ELR (cell line): ENCODE data around the gene CTIF.

ENCODE experiments used
- DNase-seq: peaks from one replicate; pipeline ENCODE4 v3.0.0-alpha.2; 2015; ENCODE audit warnings: low read depth

The CTIF gene

DNA sequence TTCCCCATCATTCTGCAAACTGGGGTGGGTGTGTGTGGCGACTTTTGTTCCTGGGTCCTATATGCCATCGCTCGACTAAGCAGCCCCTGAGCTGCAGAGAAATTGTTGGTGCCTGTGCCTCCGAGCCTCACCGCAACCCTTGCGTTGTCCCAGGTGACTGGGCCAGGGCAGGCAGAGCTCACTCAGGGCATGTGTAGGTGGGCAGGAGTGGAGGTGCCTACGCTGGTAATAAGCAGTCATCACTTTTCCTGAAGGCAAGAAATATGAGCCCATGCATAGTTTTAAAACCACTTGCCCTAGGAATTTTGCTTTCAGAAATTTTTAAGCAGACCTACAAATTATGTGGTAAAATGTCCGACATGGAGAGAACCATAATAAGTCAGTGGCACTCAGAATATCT lies 214.1 kb downstream of the CTIF start:
- no peak for DNase-seq

DNA sequence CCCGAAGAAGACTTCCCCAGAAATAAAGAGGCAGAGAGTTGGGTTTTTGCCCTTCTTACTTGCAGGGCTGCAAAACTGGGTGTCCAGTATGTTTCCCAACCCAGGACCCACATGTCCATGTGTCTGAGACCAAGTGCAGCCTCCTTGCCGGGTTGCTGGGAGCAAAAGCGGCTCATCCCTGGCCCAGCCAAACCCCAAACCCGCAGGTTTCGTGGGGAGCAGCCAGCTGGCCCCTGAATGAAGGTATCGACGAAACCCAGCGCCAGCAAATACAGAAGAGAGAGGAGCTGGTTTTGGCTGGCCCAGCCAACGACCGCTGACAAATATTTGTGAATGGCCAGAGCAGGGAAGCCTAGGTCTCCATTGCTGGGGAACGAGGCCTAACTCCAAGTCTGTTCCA lies 214.9 kb downstream of the CTIF start:
- DNase-seq = no peak

DNA sequence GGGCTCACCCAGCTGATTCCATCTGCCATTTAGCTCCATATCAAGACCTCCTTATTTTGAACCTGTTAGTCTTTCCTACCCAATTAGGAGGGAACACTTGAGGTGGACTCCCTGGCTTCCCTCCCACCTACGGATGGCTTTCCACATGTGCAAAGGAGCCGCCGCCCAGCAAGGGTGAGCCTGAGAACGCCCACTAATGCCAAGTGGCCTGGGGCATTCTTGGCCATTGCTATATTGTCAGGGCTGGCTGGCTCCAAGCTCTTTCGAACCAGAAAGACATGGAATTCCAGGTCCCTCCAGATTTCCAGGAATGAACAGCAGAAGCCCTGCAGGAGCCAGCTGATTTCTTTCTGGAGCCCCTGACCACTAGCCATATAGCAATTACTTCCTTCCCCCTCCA lies 215.7 kb downstream of the CTIF start:
- DNase-seq = no peak

DNA sequence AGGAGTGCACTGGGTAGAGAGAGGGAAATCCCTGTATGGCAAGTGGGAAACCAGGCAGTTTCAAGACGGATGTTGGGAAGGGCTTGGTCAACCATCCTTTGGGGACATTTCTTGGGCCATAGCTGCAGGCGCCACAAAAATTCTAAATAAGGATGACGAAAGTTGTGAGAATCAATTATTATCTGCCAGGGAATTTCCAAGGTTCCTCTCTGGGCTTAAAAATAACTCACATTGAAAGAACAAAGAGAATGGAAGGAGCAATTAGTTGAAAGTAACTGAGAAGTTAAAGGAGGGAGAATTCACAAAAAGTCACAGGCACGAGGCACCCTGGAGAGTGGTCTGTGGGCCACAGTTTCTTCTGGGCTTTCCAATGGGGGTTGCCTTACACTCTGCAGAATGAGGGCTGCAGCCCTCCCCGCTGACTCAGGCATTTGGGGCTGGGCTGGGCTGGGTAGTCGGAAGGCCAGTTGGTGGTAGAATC lies 216.2 kb downstream of the CTIF start:
- DNase-seq = no peak

DNA sequence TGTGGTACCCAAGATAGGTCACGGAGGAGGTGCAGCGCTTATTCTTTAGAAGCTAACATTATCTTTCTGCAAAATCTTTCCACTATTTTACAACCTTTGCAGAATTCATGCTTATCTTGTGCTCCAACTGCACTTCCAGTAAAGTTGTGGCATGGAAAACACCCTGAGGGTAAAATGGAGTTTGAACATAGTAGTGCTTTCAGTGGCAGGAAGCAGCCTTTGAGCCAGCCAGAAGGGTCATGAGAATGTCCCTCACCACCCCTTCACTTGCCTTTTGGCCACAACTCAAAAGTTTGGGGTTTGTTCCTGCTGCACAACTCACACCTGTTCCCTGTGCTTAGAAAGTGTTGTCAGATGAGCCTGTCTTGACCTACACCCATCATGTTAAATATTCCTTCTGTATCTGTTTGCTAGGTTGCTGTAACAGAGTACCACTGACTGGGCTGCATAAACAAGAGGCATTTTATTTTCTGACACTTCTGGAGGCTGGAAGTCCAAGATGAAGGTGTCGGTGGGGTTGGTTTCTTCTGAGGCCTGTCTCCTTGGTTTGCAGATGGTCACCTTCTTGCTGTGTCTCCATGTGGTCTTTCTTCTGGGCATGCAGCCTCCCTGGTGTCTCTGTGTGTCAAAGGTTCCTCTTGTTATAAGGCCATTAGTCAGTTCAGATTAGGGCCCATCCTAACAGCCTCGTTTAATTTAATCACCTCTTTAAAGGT lies 217.8 kb downstream of the CTIF start:
- DNase-seq = no peak

DNA sequence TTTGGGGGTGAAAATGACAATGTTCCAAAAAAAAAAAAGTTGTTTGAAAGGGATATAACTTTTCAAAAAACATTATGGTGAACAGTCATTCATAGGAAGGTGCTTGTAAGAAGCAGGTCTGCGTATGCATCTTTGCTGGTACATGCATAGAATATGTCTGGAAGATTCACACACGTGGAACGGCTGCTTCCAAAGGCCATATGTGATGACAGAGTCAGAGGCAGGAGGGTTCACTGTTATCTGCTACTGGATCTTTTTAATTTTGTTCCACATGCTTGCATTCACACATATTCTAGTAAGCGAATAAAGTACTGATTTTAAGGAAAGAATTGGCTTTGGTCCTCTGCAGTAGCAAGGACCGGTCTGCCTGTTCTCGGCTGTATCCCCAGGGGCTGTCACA lies 218.5 kb downstream of the CTIF start:
- no peak for DNase-seq

DNA sequence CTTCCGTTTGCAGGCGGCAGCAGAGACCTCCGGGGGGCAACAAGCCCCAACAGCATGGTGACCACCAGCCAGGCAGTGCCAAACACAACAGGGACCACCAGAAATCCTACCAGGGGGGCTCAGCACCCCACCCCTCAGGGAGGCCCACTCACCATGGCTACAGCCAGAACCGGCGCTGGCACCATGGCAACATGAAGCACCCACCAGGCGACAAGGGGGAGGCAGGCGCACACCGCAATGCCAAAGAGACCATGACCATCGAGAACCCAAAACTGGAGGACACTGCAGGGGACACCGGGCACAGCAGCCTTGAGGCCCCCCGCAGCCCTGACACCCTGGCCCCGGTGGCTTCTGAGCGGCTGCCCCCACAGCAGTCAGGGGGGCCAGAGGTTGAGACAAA lies 219.1 kb downstream of the CTIF start:
- DNase-seq = no peak

DNA sequence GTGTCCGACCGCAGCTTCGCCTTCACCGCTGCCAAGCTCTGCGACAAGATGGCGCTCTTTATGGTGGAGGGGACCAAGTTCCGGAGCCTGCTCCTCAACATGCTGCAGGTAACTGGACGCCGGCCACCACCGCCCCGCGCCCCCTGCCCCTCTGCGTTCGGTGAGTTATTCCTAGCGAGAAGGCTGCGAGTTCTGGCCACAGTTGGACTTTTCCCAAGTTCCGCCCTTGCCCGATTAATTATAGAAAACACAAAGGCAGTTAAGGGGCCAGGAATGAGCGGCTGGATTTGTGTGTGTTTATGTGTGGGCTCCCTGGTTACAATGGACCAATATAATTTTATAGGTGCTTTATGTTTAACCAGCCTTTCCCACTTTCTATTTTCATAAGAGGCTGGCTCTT lies 222.8 kb downstream of the CTIF start:
- DNase-seq = no peak

DNA sequence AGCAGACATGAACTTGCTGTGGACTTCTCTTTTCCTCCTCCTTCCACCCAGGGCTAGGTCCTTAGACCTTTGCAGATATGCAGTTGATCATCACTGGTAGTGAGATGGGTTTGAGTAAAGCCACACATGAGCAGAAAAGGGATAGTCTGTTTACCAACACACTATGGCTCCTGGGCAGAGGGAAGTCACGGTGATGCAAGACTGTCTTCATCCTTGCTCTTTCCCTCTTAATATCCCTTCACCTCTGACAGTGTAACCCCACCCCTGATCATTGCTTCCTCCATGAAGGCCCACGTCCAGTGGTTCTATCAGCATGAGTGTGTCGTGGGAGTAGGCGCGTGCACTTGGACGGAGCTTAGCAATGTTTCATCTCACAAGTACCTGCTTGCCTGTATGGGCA lies 223.2 kb downstream of the CTIF start:
- DNase-seq = no peak

DNA sequence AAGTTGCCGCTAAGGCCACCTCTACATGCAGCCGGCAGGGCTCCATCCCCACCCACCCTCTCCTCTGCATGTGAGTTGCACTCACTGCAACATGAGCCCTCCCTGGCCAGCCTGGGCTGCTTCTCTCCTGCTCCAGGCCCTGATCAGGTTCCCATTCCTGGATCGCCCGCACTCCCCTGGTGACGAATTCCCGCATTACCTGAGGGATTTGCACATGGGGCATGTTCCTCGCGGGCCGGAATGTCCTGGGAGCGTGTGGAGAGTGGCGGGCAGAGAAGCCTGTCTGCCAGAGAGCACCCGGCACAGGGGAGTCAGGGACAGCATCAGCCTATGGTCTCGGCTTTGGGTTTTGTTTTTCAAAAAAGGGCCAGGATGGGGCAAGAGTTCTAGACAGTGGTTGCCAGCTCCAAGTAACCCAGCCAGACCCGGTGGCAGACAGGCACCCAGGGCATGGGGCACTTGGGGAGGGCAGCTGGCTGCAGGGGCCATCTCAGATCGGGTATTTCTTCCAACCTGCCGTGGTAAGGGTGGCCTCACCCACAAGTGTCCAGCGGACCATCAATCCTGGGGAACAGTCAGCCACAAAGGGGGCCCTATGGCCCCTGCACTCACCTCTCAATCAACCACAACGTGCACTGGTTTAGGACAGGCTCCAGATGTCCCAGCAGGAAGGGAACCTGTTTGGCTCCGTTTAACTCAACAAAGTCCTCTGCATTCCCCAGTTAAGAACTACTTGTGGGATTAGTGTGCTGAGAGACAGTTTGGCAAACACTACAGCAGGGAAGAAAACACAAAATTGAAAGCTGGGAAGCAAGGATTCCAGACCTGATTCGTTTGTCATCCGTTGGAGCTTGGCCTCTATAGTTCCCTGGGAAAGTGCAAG lies 224.2 kb downstream of the CTIF start:
- DNase-seq = no peak

DNA sequence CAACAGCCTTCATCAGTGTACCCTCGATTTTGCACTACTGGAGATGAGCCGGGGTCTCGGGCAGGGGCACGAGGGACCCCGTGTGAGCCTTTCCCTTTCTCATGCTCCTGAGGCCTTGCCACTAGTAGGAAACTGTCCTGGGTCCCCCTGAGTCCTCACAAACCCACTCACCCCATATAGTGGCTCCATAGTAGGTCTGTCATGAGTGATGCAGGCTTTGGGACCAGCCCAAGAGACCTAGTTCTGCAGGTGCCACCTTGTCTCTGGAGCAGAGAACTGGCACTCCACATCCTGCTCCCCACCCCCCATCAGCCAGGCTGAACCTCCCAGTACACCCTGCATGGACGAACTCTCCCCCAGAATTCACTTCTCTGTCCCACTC lies 224.9 kb downstream of the CTIF start:
- no peak for DNase-seq

DNA sequence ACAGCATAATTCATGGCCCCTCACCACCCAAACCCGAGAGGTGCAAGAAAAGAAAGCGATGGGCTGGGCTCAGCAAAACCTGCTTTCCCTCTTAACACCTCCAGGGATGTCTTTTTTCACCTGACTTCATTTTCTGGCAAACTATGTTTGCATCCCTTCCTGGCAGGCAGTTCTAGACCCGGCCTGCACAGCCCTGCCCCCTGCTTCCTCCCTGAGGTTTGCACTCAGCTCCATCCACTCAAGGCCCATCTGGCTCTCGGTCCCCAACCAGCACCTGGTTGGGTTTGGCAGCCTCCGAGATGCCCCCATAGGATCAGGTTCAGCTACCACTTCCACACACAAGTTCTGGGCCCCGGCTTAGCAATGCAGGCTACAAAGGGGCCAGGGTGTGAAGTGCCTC lies 226.2 kb downstream of the CTIF start:
- DNase-seq = no peak

DNA sequence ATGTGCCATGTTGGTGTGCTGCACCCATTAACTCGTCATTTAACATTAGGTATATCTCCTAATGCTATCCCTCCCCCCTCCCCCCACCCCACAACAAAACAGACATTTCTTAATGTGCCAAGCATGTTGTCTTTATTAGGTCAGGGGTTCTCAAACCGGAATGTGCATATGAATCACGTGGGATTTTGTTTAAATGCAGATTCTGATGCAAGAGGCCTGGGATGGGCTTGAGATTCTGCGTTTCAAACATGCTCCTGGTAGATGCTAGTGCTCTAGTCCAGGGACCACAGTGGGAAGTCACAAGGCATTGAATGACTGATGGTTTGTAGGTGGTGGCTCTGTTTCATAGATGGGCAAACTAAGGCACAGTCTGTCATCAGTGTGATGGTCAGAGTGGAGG lies 227.2 kb downstream of the CTIF start:
- DNase-seq = no peak

DNA sequence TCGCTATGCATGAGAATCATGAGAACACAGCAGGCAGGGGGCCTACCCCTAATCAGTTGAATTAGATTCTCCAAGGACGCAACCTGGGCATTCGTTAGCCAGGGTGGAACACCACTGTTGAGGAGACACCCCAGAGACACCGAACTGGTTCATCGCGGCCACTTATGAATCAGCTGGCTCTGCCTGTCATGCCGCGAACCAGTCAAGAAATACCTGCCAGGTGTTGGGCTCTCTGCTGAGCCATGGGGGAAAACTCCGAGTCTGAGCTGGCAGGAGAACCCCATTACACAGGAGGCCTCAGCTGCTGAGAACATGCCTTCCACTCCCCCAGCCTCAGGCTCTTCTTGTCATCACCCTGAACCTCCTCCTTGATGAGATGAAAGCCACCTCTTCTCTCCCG lies 227.7 kb downstream of the CTIF start:
- no peak for DNase-seq

DNA sequence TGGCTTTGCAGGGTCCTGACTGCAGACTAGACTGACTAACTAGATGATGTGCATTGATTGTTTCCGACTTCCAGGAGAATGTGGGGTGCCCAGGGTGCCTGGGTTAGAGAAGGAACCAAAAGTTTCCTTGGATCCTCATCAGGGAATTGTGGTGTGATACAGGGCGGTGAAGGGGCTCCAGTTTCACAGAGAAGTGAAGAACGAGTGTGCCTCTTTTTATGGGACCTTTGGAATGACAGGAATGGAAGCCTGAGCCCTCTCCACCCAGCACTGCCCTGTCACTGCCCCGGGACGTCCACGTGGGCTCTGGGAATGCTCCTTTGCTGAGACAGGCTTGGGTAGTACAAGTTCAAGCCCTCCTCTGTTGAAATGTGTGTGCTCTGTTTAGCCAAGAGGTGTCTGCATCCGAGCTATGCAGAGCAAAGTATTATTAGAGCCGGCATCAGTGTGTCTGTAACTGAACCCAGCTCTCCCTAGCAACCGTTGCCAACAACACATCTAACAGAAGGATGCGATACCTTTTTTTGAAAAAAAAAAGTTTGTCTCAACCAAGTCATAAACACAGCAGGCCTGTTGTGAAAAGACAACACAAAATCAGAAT lies 228.4 kb downstream of the CTIF start:
- DNase-seq = no peak

DNA sequence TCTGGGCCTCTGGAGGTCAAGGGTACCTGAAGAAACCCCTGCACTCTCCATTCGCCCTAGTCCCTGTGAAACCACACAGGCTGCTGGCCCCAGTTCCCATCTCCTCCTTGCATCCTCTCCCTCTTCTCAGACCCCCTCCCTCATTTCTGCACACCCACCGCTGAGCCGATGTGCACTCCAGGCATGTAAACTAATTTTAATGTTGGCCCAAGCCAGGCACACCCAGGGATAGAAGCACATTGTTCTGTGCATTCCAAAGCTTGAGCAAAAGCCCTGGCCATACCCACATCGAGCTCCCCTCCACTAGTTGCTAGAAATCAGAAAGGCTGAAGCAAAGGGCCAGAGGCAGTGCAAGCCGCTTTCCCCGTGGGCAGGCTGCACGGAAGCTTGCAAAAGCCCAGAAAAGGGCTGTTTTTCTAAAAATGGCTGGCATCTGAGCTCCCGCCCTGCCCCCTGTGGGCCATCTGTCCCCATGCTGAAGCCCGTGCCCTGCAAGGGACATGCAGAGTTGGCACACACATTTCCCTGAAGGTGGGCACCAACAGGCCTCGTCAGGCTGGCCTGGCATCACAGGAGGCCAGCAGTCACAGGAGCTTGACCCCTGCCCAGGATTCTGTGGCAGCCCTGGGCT lies 230.3 kb downstream of the CTIF start:
- DNase-seq = no peak

DNA sequence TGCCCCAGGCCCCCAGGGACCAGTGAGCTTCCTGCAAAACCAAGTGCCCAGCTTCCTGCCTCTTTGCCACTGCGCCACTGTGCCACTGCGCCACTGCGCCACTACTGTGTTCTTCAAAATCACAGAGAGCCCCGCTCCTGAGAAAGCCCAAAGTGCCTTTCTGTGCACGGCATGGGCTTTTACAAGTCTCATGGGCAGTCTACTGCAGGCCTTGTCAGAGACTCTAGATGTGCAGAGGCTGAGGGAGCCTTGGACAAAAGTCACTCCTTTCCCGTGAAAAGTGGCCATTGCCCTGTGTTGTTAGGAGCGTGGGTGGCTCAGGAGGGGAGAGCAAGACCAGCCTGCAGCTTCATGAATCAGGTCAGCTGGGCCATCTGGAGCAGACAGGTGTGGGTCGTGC lies 231.4 kb downstream of the CTIF start:
- no peak for DNase-seq

DNA sequence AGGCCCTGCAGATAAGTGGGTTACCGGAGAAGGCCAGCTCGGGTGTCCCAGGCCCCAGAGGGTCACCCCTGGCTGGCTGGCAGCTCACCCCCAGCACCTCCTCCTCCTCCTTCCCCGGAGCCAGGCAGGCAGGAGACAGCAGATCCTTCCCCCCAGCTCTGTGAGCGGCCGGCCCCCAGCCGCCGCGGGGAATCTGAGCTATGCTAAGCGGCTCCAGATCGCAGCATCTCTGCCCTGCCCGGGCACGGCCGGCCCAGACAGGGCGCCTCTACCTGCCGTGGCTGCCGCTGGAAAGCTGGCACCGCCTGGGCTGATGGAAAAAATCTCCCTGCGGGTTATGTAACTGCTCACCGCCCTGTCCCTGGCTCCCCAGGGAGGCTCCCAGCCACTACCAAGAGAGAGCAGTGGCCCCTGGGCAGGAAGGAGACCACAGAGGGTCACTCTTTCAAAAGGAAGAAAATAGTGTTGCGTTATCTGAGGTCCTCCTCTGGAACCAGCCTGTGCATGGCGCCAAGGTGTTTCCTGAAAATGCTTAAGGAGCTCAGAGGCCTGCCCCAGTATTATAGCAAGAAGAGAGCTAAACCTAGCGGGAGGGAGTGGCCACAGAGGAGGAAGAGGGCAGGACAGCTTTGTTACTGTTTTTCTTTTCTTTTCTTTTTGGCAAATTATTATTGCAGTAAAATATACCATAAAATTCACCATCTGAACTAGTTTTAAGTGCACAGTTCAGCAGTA lies 233.0 kb downstream of the CTIF start:
- no peak for DNase-seq

DNA sequence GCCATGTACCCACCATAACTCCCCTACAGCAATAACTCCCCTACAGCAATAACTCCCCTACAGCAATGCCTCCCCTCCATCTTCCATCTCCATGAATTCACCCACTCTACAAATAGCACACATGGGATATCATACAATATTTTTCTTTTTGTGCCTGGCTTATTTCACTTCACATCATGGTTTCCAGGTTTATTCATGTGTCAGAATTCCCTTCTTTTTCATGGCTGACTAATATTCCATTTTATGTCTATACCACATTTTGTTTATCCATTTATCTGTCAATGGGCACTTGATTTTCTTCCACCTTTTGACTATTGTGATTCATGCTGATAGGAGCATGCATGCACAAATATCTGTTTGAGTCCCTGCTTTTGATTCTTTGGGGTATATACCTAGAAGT lies 233.6 kb downstream of the CTIF start:
- no peak for DNase-seq

DNA sequence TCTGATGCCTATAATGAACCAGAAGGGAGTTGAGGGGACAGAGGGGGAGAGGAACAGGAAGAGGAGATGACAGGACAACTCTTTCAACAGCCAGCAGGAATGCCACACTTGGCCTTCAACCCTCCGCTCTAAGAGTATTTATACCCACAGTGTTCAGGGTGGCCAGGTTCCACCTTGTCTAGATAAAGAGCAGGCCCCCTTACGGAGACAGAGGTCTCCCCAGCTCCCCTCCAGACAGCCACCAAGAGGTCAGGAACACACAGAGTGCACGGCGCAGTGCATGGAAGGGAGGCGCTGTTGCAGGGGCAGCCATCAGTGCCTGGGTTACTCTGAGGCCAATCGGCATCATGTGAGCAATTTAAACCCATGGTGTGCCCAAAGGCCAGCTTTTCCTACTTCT lies 235.0 kb downstream of the CTIF start:
- no peak for DNase-seq

DNA sequence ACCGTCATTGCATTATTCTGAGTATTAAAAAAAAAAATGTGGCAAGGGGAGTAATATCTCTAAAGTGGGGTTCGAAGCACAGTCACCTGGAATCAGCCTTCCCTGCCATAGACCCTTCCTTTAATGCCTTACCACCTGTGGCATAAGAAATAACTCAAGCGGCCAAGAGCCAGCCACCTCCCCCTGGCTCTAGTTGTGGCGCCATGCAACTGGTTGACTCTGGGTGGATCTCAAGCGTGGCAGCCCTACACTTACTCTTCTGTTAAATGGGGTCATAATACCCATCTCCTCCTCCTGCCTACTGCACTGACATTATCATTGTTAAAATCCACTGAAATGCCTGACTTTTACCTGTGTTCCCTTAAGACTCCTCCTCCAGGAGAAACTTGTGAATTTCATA lies 236.1 kb downstream of the CTIF start:
- DNase-seq = no peak
